DND-41 (cell line): ENCODE results near the gene PMEPA1.

Experiments used
- ATAC-seq: fragments of 200-7000 bp; cut with Tn5 transposase; 3 replicates; pipeline ENCODE4 v1.9.1; 2021; ENCODE audit warnings: low read depth; ENCODE audit not compliant: insufficient read depth
- DNase-seq: peaks from one replicate; pipeline ENCODE4 v3.0.0-alpha.2; 2020
- H2AFZ ChIP-seq: 2 replicates; pipeline ENCODE4 v1.6.0; 2012; ENCODE audit warnings: low read depth, low read length
- H3K27ac ChIP-seq: 2 replicates; pipeline ENCODE4 v1.5.1; 2012; ENCODE audit warnings: low read length, inconsistent platforms
- H3K27me3 ChIP-seq: fragments of 200-600 bp; sonication (generic); 2 replicates; pipeline ENCODE4 v1.6.0; 2012; ENCODE audit warnings: low read length, mild to moderate bottlenecking, inconsistent platforms; ENCODE audit not compliant: insufficient read depth, poor library complexity
- H3K36me3 ChIP-seq: 2 replicates; pipeline ENCODE4 v1.5.1; 2012; ENCODE audit warnings: low read length, inconsistent platforms; ENCODE audit not compliant: insufficient read depth
- H3K4me1 ChIP-seq: 2 replicates; pipeline ENCODE4 v1.5.1; 2012; ENCODE audit warnings: mild to moderate bottlenecking, low read length; ENCODE audit not compliant: insufficient read depth
- H3K4me2 ChIP-seq: 2 replicates; pipeline ENCODE4 v1.6.0; 2012; ENCODE audit warnings: mild to moderate bottlenecking, moderate library complexity, low read length, inconsistent platforms; ENCODE audit not compliant: insufficient read depth
- H3K4me3 ChIP-seq, 2 experiments: fragments of 200-600 bp in 1 of 2; shearing (Covaris generic) in 1 of 2; 2 replicates each; pipeline ENCODE4 v1.5.1; 2012 to 2016; ENCODE audit warnings: inconsistent platforms in 2 of 2, low read length in 2 of 2, mild to moderate bottlenecking in 2 of 2, low read depth in 1 of 2, moderate library complexity in 1 of 2
- H3K79me2 ChIP-seq: 2 replicates; pipeline ENCODE4 v1.6.0; 2012; ENCODE audit warnings: low read length, inconsistent platforms; ENCODE audit not compliant: insufficient read depth
- H3K9ac ChIP-seq: 2 replicates; pipeline ENCODE4 v1.6.0; 2012; ENCODE audit warnings: low read depth, mild to moderate bottlenecking, inconsistent platforms, low read length, moderate library complexity
- H3K9me3 ChIP-seq: 2 replicates; pipeline ENCODE4 v1.5.1; 2012; ENCODE audit warnings: low read length, moderate library complexity, mild to moderate bottlenecking, inconsistent platforms; ENCODE audit not compliant: insufficient read depth, severe bottlenecking
- H4K20me1 ChIP-seq: 2 replicates; pipeline ENCODE4 v1.6.0; 2012; ENCODE audit warnings: low read length; ENCODE audit not compliant: insufficient read depth
- CTCF ChIP-seq: IDR thresholded peaks from 2 replicates; pipeline ENCODE4 v1.5.1; 2012; ENCODE audit warnings: borderline replicate concordance, low read length, moderate library complexity, mild to moderate bottlenecking; ENCODE audit not compliant: poor library complexity, severe bottlenecking; ENCODE audit errors: extremely low read depth
- EZH2 ChIP-seq: IDR thresholded peaks from 3 replicates; pipeline ENCODE4 v1.6.1; 2012; ENCODE audit warnings: borderline replicate concordance, low read depth, mild to moderate bottlenecking, moderate library complexity, low read length, inconsistent platforms; ENCODE audit not compliant: severe bottlenecking

PMEPA1 gene

GRCh38 chr20:57617079-57617795, 92.6 kb downstream of the PMEPA1 start:
- Histone ChIP-seq H3K4me2 (no peak overlapping the region), H3K9ac (no peak overlapping the region), H3K79me2 (no peaks in the 10 kb centered on the region), H3K27me3 (peaks cover 11% of the 10 kb centered on the region), H3K9me3 (no peaks in the 10 kb centered on the region), H4K20me1 (peaks cover 56% of the 10 kb centered on the region), H3K27ac (no peak overlapping the region), H3K4me1 (peaks cover 44% of the 10 kb centered on the region), H3K4me3 (no peak overlapping the region), H3K36me3 (no peaks in the 10 kb centered on the region), H2AFZ (no peak overlapping the region)
- no peak for TF ChIP-seq EZH2
- no peak for TF ChIP-seq CTCF
- DNase-seq (no peak), ATAC-seq (no peak)

GRCh38 chr20:57616143-57616951, 93.5 kb downstream of the PMEPA1 start:
- H3K4me2 ChIP-seq = no peak overlapping the region
- H3K9ac ChIP-seq = no peak overlapping the region
- no peak overlapping the region for H3K4me3 ChIP-seq

GRCh38 chr20:57615445-57615811, 94.4 kb downstream of the PMEPA1 start:
- Histone ChIP-seq H4K20me1 (peaks cover 64% of the 10 kb centered on the region), H3K4me3 (no peak overlapping the region), H3K79me2 (no peaks in the 10 kb centered on the region), H3K9ac (no peak overlapping the region), H3K27me3 (peaks cover 18% of the 10 kb centered on the region), H2AFZ (no peak overlapping the region), H3K36me3 (no peaks in the 10 kb centered on the region), H3K4me1 (peaks cover 28% of the 10 kb centered on the region), H3K4me2 (no peak overlapping the region), H3K27ac (no peak overlapping the region), H3K9me3 (no peaks in the 10 kb centered on the region)
- ATAC-seq (no peak), DNase-seq (no peak)
- TF ChIP-seq EZH2 (no peak), CTCF (no peak)

More at GRCh38 chr20:57616143-57616951, 93.5 kb downstream of the PMEPA1 start:
- Histone ChIP-seq H3K79me2 (no peaks in the 10 kb centered on the region), H3K27me3 (peaks cover 17% of the 10 kb centered on the region), H3K36me3 (no peaks in the 10 kb centered on the region), H3K4me1 (peaks cover 37% of the 10 kb centered on the region), H4K20me1 (peaks cover 62% of the 10 kb centered on the region), H2AFZ (no peak overlapping the region), H3K27ac (no peak overlapping the region), H3K9me3 (no peaks in the 10 kb centered on the region)
- no peak for TF ChIP-seq EZH2
- no peak for TF ChIP-seq CTCF
- no peak for ATAC-seq
- DNase-seq = no peak
